SIG-M5 treated with dmso at 0.1 percent for 504 hours (cell line): ENCODE data around the gene SEMA4D.
"Not testable (repeated sequence)": the region's sequence is repeated elsewhere in the genome, so short reads cannot be mapped to it uniquely, and the experiment has no call there.

Experiments
- DNase-seq: peaks from one replicate; lab custom pipeline; 2025; ENCODE audit not compliant: unreplicated experiment; lab: John Stamatoyannopoulos, UW

SEMA4D gene

GRCh38 chr9:89358376-89358916, 139.5 kb downstream of the SEMA4D start:
- no peak for DNase-seq

- no peak for DNase-seq
Observed at GRCh38 chr9:89357331-89358197, 140.3 kb downstream of the SEMA4D start.

GRCh38 chr9:89356782-89357181, 141.1 kb downstream of the SEMA4D start:
- no peak for DNase-seq

- DNase-seq = no peak
Observed at GRCh38 chr9:89354471-89354870, 143.4 kb downstream of the SEMA4D start.

- no peak for DNase-seq
Observed at GRCh38 chr9:89353989-89354388, 143.9 kb downstream of the SEMA4D start.

- DNase-seq = no peak
Observed at GRCh38 chr9:89352874-89353649, 144.9 kb downstream of the SEMA4D start.

- no peak for DNase-seq
Observed at GRCh38 chr9:89352451-89352850, 145.5 kb downstream of the SEMA4D start.

- DNase-seq = peak; percentile 12
Observed at GRCh38 chr9:89351584-89352300, 146.2 kb downstream of the SEMA4D start.

- no peak for DNase-seq
Observed at GRCh38 chr9:89350988-89351557, 146.8 kb downstream of the SEMA4D start.

GRCh38 chr9:89349607-89350006, 148.3 kb downstream of the SEMA4D start:
- DNase-seq = no peak

GRCh38 chr9:89347651-89348050, 150.3 kb downstream of the SEMA4D start:
- DNase-seq = no peak

GRCh38 chr9:89346696-89347095, 151.2 kb downstream of the SEMA4D start:
- no peak for DNase-seq

GRCh38 chr9:89345476-89345875, 152.4 kb downstream of the SEMA4D start:
- DNase-seq = no peak

GRCh38 chr9:89343812-89344211, 154.1 kb downstream of the SEMA4D start:
- DNase-seq = not testable (repeated sequence)

- DNase-seq = no peak
Observed at GRCh38 chr9:89342948-89343347, 155.0 kb downstream of the SEMA4D start.

- no peak for DNase-seq
Observed at GRCh38 chr9:89342213-89342612, 155.7 kb downstream of the SEMA4D start.

GRCh38 chr9:89340332-89340731, 157.6 kb downstream of the SEMA4D start:
- no peak for DNase-seq

GRCh38 chr9:89339807-89340206, 158.1 kb downstream of the SEMA4D start:
- no peak for DNase-seq

GRCh38 chr9:89330513-89330912, 167.4 kb downstream of the SEMA4D start:
- no peak for DNase-seq

GRCh38 chr9:89329917-89330316, 168.0 kb downstream of the SEMA4D start:
- DNase-seq = no peak

- no peak for DNase-seq
Observed at GRCh38 chr9:89328064-89328463, 169.8 kb downstream of the SEMA4D start.
